ENCODE measurements around the gene SDK2.

The SDK2 gene

GRCh38 chr17:73650617-73651200 lies 6.5 kb upstream of the SDK2 start:
- no peak for DNase-seq

GRCh38 chr17:73650140-73650539 lies 5.9 kb upstream of the SDK2 start:
- DNase-seq: no peak

- DNase-seq: no peak
These were observed 4.7 kb upstream of the SDK2 start for GRCh38 chr17:73648974-73649373.

DNA sequence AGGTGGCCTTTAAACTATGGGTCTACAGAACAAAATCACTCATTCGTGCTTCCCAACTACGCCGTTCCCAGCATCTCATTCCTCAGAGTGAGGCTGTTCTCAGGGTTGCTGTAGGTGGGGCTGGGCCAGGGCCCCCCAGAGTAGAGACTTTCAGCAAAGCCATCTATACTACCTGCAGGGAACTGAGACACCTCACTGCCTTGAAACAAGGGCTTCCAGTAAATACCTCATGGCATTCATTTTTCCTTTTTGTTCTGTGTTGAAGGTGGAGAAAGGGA lies 4.2 kb upstream of the SDK2 start:
- DNase-seq: no peak

DNA sequence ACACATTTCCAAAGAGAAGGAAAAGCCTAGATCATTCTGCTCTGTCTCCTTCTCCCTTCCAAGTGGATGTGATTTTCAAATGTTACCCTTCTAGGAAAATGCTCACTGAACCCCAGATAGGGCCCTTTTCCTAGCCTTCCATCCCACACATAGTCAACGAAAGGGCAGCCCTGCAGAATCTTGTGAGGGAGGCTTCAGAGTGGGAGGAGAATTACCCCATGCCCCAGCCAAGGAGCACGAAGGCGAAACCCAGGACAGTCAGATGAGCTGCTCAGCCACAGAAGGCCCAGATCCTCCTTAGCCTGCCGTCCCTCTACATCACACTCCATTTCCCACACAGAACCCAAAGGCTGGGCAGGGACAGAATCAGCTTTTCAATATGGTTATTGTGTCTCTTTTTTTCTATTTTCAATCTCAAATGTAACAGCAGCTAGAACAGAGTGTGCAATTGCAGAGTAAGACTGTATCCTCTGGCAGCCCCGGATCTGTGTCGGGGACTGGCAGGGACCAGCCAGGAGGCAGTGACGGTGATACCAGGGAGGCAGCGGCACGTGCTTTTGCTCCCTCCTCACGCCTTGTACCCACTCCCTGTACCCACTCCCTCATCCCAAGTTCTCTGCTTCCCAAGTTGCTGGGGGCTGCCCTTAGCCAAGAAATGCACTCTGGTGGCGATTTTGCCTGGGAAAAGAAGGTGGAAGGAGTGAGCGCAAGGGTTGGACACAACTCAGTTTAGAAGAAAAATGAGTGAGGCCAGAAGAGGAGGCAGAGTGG lies 3.7 kb upstream of the SDK2 start:
- DNase-seq: no peak

- no peak for DNase-seq
These were observed 3.1 kb upstream of the SDK2 start for GRCh38 chr17:73647301-73647695.

GRCh38 chr17:73646409-73647300 lies 2.4 kb upstream of the SDK2 start:
- no peak for DNase-seq

GRCh38 chr17:73645050-73645871 lies 1.0 kb upstream of the SDK2 start:
- peak; percentile 33 for DNase-seq

DNA sequence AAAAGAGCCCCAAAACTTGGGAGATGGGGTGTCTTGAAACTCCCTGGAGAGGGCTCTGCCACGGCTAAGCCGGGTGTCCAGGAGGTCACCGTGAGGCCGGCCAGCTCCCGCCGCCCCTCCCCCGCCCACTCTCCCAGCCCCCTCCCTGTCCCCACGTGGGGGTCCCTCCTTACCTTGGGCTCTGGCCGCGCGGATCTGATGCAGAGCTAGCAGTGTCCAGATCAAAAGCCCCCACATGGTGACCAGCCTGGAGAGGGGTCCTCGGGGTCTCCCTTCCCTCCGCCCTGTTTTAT lies 447 bp downstream of the SDK2 start:
- no peak for DNase-seq

GRCh38 chr17:73643001-73643851 lies 1.0 kb downstream of the SDK2 start:
- DNase-seq: no peak

- DNase-seq: no peak
These were observed 1.6 kb downstream of the SDK2 start for GRCh38 chr17:73642659-73643000.

DNA sequence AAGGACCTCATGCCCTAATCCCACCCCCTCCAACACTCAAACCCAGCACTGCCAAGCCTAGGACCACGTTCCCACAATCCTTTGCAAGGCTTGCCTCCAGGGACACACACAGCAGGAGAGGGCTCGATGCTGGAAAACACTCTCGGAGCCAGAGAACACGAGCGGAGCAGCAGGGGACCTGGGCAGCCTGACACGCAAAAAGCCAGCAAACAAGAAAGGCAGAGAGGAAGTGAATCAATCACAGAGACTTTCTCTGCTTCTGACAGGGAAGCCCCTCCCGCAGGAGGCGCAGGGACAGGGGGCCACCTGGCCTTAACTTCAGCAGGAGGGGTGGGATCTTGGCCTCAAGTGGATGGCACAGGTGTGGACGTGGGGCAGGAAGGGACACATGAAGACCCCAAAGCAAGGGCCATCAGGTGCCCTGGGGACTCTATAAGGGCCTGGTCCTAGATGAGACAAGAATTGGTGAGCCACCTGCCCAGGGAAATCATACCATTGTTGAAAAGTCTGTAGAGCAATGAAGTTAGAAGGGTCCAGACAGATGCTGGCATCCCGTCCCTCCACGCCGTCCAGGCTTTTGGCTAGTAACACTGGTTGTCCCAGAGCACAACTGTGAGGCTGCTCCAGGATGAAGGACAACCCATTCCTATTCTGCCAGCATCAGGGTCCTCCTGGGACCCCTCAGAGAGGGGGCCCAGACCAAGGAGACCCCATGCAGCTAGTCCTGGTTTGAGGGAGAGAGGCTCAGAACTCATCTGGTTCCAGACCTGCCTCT lies 2.2 kb downstream of the SDK2 start:
- no peak for DNase-seq

GRCh38 chr17:73640691-73641090 lies 3.6 kb downstream of the SDK2 start:
- DNase-seq: no peak

DNA sequence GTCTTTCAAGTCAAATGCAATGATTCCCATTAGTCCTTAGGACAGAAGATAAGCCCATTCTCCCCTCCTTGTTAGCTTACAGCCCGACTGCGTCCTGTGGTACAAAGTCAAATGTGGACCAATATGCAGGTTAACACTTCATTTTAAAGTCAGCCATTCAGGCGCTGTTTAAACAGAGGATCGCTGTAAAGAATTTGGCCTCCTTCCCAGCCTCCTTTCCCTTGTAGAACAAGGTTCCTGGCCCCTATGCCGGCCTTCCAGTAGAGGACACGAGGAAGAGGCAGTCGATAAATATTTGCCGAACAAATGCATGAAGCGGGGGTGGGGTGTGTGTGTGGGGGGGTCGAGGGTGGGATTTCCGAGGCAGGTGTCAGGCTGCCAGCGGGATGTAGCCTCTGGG lies 4.3 kb downstream of the SDK2 start:
- no peak for DNase-seq

GRCh38 chr17:73639322-73639721 lies 4.9 kb downstream of the SDK2 start:
- no peak for DNase-seq

GRCh38 chr17:73638556-73638955 lies 5.7 kb downstream of the SDK2 start:
- no peak for DNase-seq

GRCh38 chr17:73637866-73638265 lies 6.4 kb downstream of the SDK2 start:
- DNase-seq: no peak

- no peak for DNase-seq
These were observed 9.0 kb downstream of the SDK2 start for GRCh38 chr17:73635101-73635817.

GRCh38 chr17:73634629-73635028 lies 9.6 kb downstream of the SDK2 start:
- no peak for DNase-seq

GRCh38 chr17:73633736-73634135 lies 10.5 kb downstream of the SDK2 start:
- no peak for DNase-seq

GRCh38 chr17:73632513-73632912 lies 11.7 kb downstream of the SDK2 start:
- DNase-seq: no peak
